BLaER1 (cell line): ENCODE measurements around the gene KLF13.
A peak's percentile ranks its signal among the peaks of the same experiment; 100 is the strongest.

Source experiments
- H3K27ac ChIP-seq: shearing (Covaris generic); formaldehyde crosslinking; 2 replicates; pipeline ENCODE4 v1.8.1; 2022
- H3K27me3 ChIP-seq: shearing (Covaris generic); formaldehyde crosslinking; 2 replicates; pipeline ENCODE4 v1.8.1; 2022
- H3K36me3 ChIP-seq: shearing (Covaris generic); formaldehyde crosslinking; 2 replicates; pipeline ENCODE4 v1.8.1; 2022
- H3K4me1 ChIP-seq: shearing (Covaris generic); formaldehyde crosslinking; 2 replicates; pipeline ENCODE4 v1.8.1; 2022
- H3K4me2 ChIP-seq: shearing (Covaris generic); formaldehyde crosslinking; 2 replicates; pipeline ENCODE4 v1.8.1; 2022
- H3K4me3 ChIP-seq: shearing (Covaris generic); formaldehyde crosslinking; 2 replicates; pipeline ENCODE4 v1.8.1; 2022
- H3K9ac ChIP-seq: shearing (Covaris generic); formaldehyde crosslinking; 2 replicates; pipeline ENCODE4 v1.8.1; 2022
- H3K9me3 ChIP-seq: shearing (Covaris generic); formaldehyde crosslinking; 2 replicates; pipeline ENCODE4 v1.8.1; 2022
- H4K20me1 ChIP-seq: shearing (Covaris generic); formaldehyde crosslinking; 2 replicates; pipeline ENCODE4 v1.8.1; 2022
- Cebpa-rat ChIP-seq: shearing (Covaris generic); IDR thresholded peaks from 2 replicates; pipeline ENCODE4 v1.8.1; 2022

The KLF13 gene

GRCh38 chr15:31330836-31331235 is 4.2 kb downstream of the KLF13 start:
- peaks cover 79% of the 10 kb centered on the region for H4K20me1 ChIP-seq
- peaks cover 10% of the 10 kb centered on the region; the same call in 1 of the 2 replicates for H3K36me3 ChIP-seq
- no peak overlapping the region for H3K4me3 ChIP-seq
- H3K9me3 ChIP-seq: no peaks in the 10 kb centered on the region
- TF ChIP-seq Cebpa-rat: no peak
- H3K4me2 ChIP-seq: peak overlapping the region; percentile 93
- H3K4me1 ChIP-seq: peaks cover 71% of the 10 kb centered on the region
- peak overlapping the region; percentile 91; the same call in 1 of the 2 replicates for H3K9ac ChIP-seq
- no peaks in the 10 kb centered on the region for H3K27me3 ChIP-seq
- H3K27ac ChIP-seq: peak overlapping the region; percentile 10

GRCh38 chr15:31331389-31331788 is 4.8 kb downstream of the KLF13 start:
- Histone ChIP-seq H4K20me1 (peaks cover 85% of the 10 kb centered on the region), H3K36me3 (peaks cover 10% of the 10 kb centered on the region; the same call in 1 of the 2 replicates), H3K4me1 (peaks cover 77% of the 10 kb centered on the region), H3K27me3 (no peaks in the 10 kb centered on the region), H3K4me2 (peak overlapping the region; percentile 93), H3K4me3 (no peak overlapping the region), H3K9me3 (no peaks in the 10 kb centered on the region), H3K9ac (no peak overlapping the region), H3K27ac (peak overlapping the region; percentile 10; the same call in 1 of the 2 replicates)
- TF ChIP-seq Cebpa-rat: no peak

GRCh38 chr15:31332020-31332680 is 5.5 kb downstream of the KLF13 start:
- no peak overlapping the region for H3K4me3 ChIP-seq
- H3K27me3 ChIP-seq: no peaks in the 10 kb centered on the region
- TF ChIP-seq Cebpa-rat: no peak
- peaks cover 10% of the 10 kb centered on the region; the same call in 1 of the 2 replicates for H3K36me3 ChIP-seq
- H3K9ac ChIP-seq: peak overlapping the region; percentile 36
- no peaks in the 10 kb centered on the region for H3K9me3 ChIP-seq
- H3K4me2 ChIP-seq: peak overlapping the region; percentile 93
- H4K20me1 ChIP-seq: peaks cover 92% of the 10 kb centered on the region
- H3K27ac ChIP-seq: 0 out of 2 replicates have a peak overlapping the region, but pooled peaks have one; percentile 3
- peaks cover 84% of the 10 kb centered on the region for H3K4me1 ChIP-seq

GRCh38 chr15:31332681-31333071 is 6.0 kb downstream of the KLF13 start:
- TF ChIP-seq Cebpa-rat: no peak
- H3K4me3 ChIP-seq: no peak overlapping the region
- peaks cover 10% of the 10 kb centered on the region; the same call in 1 of the 2 replicates for H3K36me3 ChIP-seq
- H3K4me2 ChIP-seq: peak overlapping the region; percentile 93
- peaks cover 89% of the 10 kb centered on the region for H3K4me1 ChIP-seq
- no peaks in the 10 kb centered on the region for H3K9me3 ChIP-seq
- peaks cover 98% of the 10 kb centered on the region for H4K20me1 ChIP-seq
- peak overlapping the region; percentile 36 for H3K9ac ChIP-seq
- 0 out of 2 replicates have a peak overlapping the region, but pooled peaks have one; percentile 3 for H3K27ac ChIP-seq
- no peaks in the 10 kb centered on the region for H3K27me3 ChIP-seq

GRCh38 chr15:31333119-31333518 is 6.5 kb downstream of the KLF13 start:
- no peaks in the 10 kb centered on the region for H3K9me3 ChIP-seq
- H3K4me1 ChIP-seq: peaks cover 94% of the 10 kb centered on the region
- no peak overlapping the region for H3K9ac ChIP-seq
- H3K27ac ChIP-seq: no peak overlapping the region
- no peaks in the 10 kb centered on the region for H3K27me3 ChIP-seq
- peak overlapping the region; percentile 93 for H3K4me2 ChIP-seq
- TF ChIP-seq Cebpa-rat: no peak
- H4K20me1 ChIP-seq: peaks cover 99% of the 10 kb centered on the region
- peaks cover 10% of the 10 kb centered on the region; the same call in 1 of the 2 replicates for H3K36me3 ChIP-seq
- H3K4me3 ChIP-seq: no peak overlapping the region

- H3K27me3 ChIP-seq: no peaks in the 10 kb centered on the region
- TF ChIP-seq Cebpa-rat: no peak
- no peaks in the 10 kb centered on the region for H3K9me3 ChIP-seq
- no peak overlapping the region for H3K4me3 ChIP-seq
- peak overlapping the region; percentile 93 for H3K4me2 ChIP-seq
- H3K36me3 ChIP-seq: peaks cover 10% of the 10 kb centered on the region; the same call in 1 of the 2 replicates
- peaks cover 100% of the 10 kb centered on the region for H3K4me1 ChIP-seq
- H3K9ac ChIP-seq: no peak overlapping the region
- H4K20me1 ChIP-seq: peaks cover 99% of the 10 kb centered on the region
- no peak overlapping the region for H3K27ac ChIP-seq
Observed at GRCh38 chr15:31333820-31334219, 7.2 kb downstream of the KLF13 start.

- TF ChIP-seq Cebpa-rat: no peak
- H3K36me3 ChIP-seq: peaks cover 6% of the 10 kb centered on the region
- peak overlapping the region; percentile 93 for H3K4me2 ChIP-seq
- H3K27ac ChIP-seq: peak overlapping the region; percentile 50
- H3K9ac ChIP-seq: no peak overlapping the region; the same call in 1 of the 2 replicates
- no peaks in the 10 kb centered on the region for H3K9me3 ChIP-seq
- no peak overlapping the region; the same call in 1 of the 2 replicates for H3K4me3 ChIP-seq
- H3K27me3 ChIP-seq: no peaks in the 10 kb centered on the region
- peaks cover 100% of the 10 kb centered on the region for H3K4me1 ChIP-seq
- peaks cover 99% of the 10 kb centered on the region for H4K20me1 ChIP-seq
Observed at GRCh38 chr15:31335989-31336592, 9.5 kb downstream of the KLF13 start.

- peaks cover 99% of the 10 kb centered on the region for H4K20me1 ChIP-seq
- TF ChIP-seq Cebpa-rat: no peak
- H3K9me3 ChIP-seq: no peaks in the 10 kb centered on the region
- H3K9ac ChIP-seq: 0 out of 2 replicates have a peak overlapping the region, but pooled peaks have one; percentile 22
- peak overlapping the region; percentile 93 for H3K4me2 ChIP-seq
- no peak overlapping the region for H3K4me3 ChIP-seq
- H3K27ac ChIP-seq: peak overlapping the region; percentile 72; the same call in 1 of the 2 replicates
- peaks cover 6% of the 10 kb centered on the region for H3K36me3 ChIP-seq
- no peaks in the 10 kb centered on the region for H3K27me3 ChIP-seq
- peaks cover 100% of the 10 kb centered on the region for H3K4me1 ChIP-seq
Observed at GRCh38 chr15:31336593-31337295, 10.1 kb downstream of the KLF13 start.

- H3K4me3 ChIP-seq: peak overlapping the region; percentile 9; the same call in 1 of the 2 replicates
- H3K36me3 ChIP-seq: peaks cover 6% of the 10 kb centered on the region
- no peaks in the 10 kb centered on the region for H3K9me3 ChIP-seq
- TF ChIP-seq Cebpa-rat: no peak
- H3K9ac ChIP-seq: peak overlapping the region; percentile 22; the same call in 1 of the 2 replicates
- H4K20me1 ChIP-seq: peaks cover 99% of the 10 kb centered on the region
- peak overlapping the region; percentile 72 for H3K27ac ChIP-seq
- H3K4me2 ChIP-seq: peak overlapping the region; percentile 93
- no peaks in the 10 kb centered on the region for H3K27me3 ChIP-seq
- H3K4me1 ChIP-seq: peaks cover 100% of the 10 kb centered on the region
Observed at GRCh38 chr15:31337352-31338031, 10.9 kb downstream of the KLF13 start.
